Liver (tissue), 3 donors: Measurements from ENCODE around the gene ETF1.

Experiments
- CTCF ChIP-seq: fragments of 150-350 bp; IDR thresholded peaks from 2 replicates; pipeline ENCODE4 v1.5.1; 2017; ENCODE audit warnings: improper control_type of control experiment, low read depth, low read length; ENCODE audit not compliant: missing input control
- JUND ChIP-seq, 2 donors: IDR thresholded peaks; 2 replicates each; pipeline ENCODE4 v1.6.1; 2016; ENCODE audit warnings: antibody characterized with exemption in 2 of 2
- MAX ChIP-seq: IDR thresholded peaks from 2 replicates; pipeline ENCODE4 v1.6.1; 2016; ENCODE audit warnings: antibody characterized with exemption
- REST ChIP-seq: IDR thresholded peaks from 2 replicates; pipeline ENCODE4 v1.6.1; 2016; ENCODE audit warnings: antibody characterized with exemption, mild to moderate bottlenecking
- SP1 ChIP-seq: IDR thresholded peaks from 2 replicates; pipeline ENCODE4 v1.6.1; 2018; ENCODE audit warnings: antibody characterized with exemption, mild to moderate bottlenecking
- donor health status: healthy.
- donor health status: healthy.

GRCh38 chr5:138515556-138516245 lies 27.3 kb downstream of the ETF1 start:
- no peak for TF ChIP-seq JUND (IDR thresholded peaks at IDR 0.05)
- TF ChIP-seq CTCF = no peak
- TF ChIP-seq SP1 = no peak
- TF ChIP-seq MAX = no peak
- TF ChIP-seq REST = no peak
